H1 (cell line): ENCODE measurements around the gene TXNDC11. TPM values are rescaled to one million over a fixed set of nuclear protein-coding genes. Genes with fewer than 3 reads are reported as not detected.

Experiments used
- CTCF ChIA-PET: fragments of 300-600 bp; sonication (Branson Sonifier 250); formaldehyde crosslinking; loops from one replicate; lab custom pipeline; 2021; ENCODE audit not compliant: partially characterized antibody; lab: Charles Lee
- POLR2A ChIA-PET: fragments of 300-600 bp; sonication (Branson Sonifier 250); formaldehyde crosslinking; loops from one replicate; lab custom pipeline; 2021; ENCODE audit warnings: inconsistent platforms; ENCODE audit not compliant: partially characterized antibody; lab: Charles Lee
- DNase-seq, 2 experiments: peaks; one replicate each; pipeline versions ENCODE4 v3.0.0 to v3.0.0-alpha.2; 2010 to 2022; ENCODE audit warnings: low spot score in 2 of 2, low read depth in 1 of 2, mixed read lengths in 1 of 2
- FAIRE-seq: peaks from 2 replicates; lab custom pipeline; 2011; peaks lifted over from hg19 to GRCh38; lab: Jason Lieb, UNC
- H2AFZ ChIP-seq: 2 replicates; pipeline ENCODE4 v1.8.1; 2012; ENCODE audit warnings: low read length, inconsistent platforms
- H2AK5ac ChIP-seq: 2 replicates; pipeline ENCODE4 v1.6.1; 2013; ENCODE audit warnings: low read depth, low read length
- H2BK120ac ChIP-seq: replicated peaks from 2 replicates; pipeline ENCODE3; 2013; ENCODE audit warnings: low read depth, low read length, inconsistent platforms
- H2BK12ac ChIP-seq: 2 replicates; pipeline ENCODE4 v1.6.1; 2013; ENCODE audit warnings: low read depth, low read length
- H2BK15ac ChIP-seq: 2 replicates; pipeline ENCODE4 v1.6.1; 2013; ENCODE audit warnings: low read length
- H2BK20ac ChIP-seq: 2 replicates; pipeline ENCODE4 v1.6.1; 2013; ENCODE audit warnings: low read length
- H2BK5ac ChIP-seq: 2 replicates; pipeline ENCODE4 v1.6.1; 2013; ENCODE audit warnings: low read depth, low read length
- H3K14ac ChIP-seq: 2 replicates; pipeline ENCODE4 v1.6.1; 2013; ENCODE audit warnings: inconsistent platforms; ENCODE audit not compliant: insufficient read length
- H3K18ac ChIP-seq: 2 replicates; pipeline ENCODE4 v1.6.1; 2013; ENCODE audit warnings: low read length; ENCODE audit errors: extremely low read depth
- H3K23ac ChIP-seq: 2 replicates; pipeline ENCODE4 v1.6.1; 2013; ENCODE audit warnings: inconsistent platforms; ENCODE audit not compliant: insufficient read length
- H3K23me2 ChIP-seq: 2 replicates; pipeline ENCODE4 v1.6.1; 2013; ENCODE audit warnings: low read depth, low read length
- H3K27ac ChIP-seq: 2 replicates; pipeline ENCODE4 v1.6.1; 2011; ENCODE audit warnings: low read depth, low read length, inconsistent platforms
- H3K27me3 ChIP-seq, 4 experiments: replicated peaks in 1 of 4; 1 replicate in 1 of 4; 2 replicates in 3 of 4; pipeline versions ENCODE4 v1.6.1 to v1.8.1; 2011 to 2013; ENCODE audit warnings: low read length in 3 of 4, mild to moderate bottlenecking in 3 of 4, inconsistent platforms in 2 of 4, mixed read lengths in 2 of 4, moderate library complexity in 1 of 4; ENCODE audit not compliant: control insufficient read depth in 3 of 4, insufficient read depth in 3 of 4; ENCODE audit errors: extremely low read depth in 1 of 4
- H3K36me3 ChIP-seq, 4 experiments: 2 replicates each; pipeline versions ENCODE4 v1.6.1 to v1.8.1; 2011 to 2013; ENCODE audit warnings: mild to moderate bottlenecking in 4 of 4, low read length in 3 of 4, moderate library complexity in 2 of 4, control low read depth in 1 of 4, inconsistent platforms in 1 of 4; ENCODE audit not compliant: insufficient read depth in 4 of 4, control insufficient read depth in 2 of 4
- H3K4ac ChIP-seq: replicated peaks from 2 replicates; pipeline ENCODE3; 2013; ENCODE audit warnings: low read length, low read depth, mixed read lengths, inconsistent platforms; ENCODE audit not compliant: insufficient read length
- H3K4me1 ChIP-seq, 4 experiments: replicated peaks in 1 of 4; 1 replicate in 1 of 4; 2 replicates in 3 of 4; pipeline versions ENCODE4 v1.6.1 to v1.8.1; 2011 to 2013; ENCODE audit warnings: low read length in 3 of 4, inconsistent platforms in 2 of 4, mixed read lengths in 1 of 4; ENCODE audit not compliant: insufficient read depth in 4 of 4, control insufficient read depth in 3 of 4
- H3K4me2 ChIP-seq, 2 experiments: 2 replicates each; pipeline versions ENCODE4 v1.6.1 to v1.8.1; 2011 to 2013; ENCODE audit warnings: low read depth in 2 of 2, low read length in 2 of 2, control low read depth in 1 of 2, inconsistent platforms in 1 of 2, mild to moderate bottlenecking in 1 of 2; ENCODE audit not compliant: insufficient read depth in 1 of 2
- H3K4me3 ChIP-seq, 4 experiments: fragments of 200-600, 300-600 bp in 1 of 4; sonication (generic), shearing (Covaris generic), sonication (Bioruptor Twin) in 1 of 4; 2 replicates each; pipeline versions ENCODE4 v1.5.1 to v1.8.1; 2011 to 2016; ENCODE audit warnings: low read length in 4 of 4, low read depth in 3 of 4, control low read depth in 2 of 4, inconsistent platforms in 2 of 4, mild to moderate bottlenecking in 2 of 4, mixed read lengths in 1 of 4, moderate library complexity in 1 of 4; ENCODE audit not compliant: insufficient read depth in 2 of 4; ENCODE audit errors: extremely low read depth in 1 of 4
- H3K56ac ChIP-seq: replicated peaks from 2 replicates; pipeline ENCODE3; 2013; ENCODE audit warnings: low read depth, mild to moderate bottlenecking, mixed read lengths, low read length, inconsistent platforms; ENCODE audit not compliant: insufficient read length
- H3K79me1 ChIP-seq: 2 replicates; pipeline ENCODE4 v1.6.1; 2013; ENCODE audit warnings: low read depth, low read length, control low read depth
- H3K79me2 ChIP-seq, 2 experiments: 2 replicates each; pipeline versions ENCODE4 v1.6.1 to v1.8.1; 2012 to 2013; ENCODE audit warnings: low read length in 2 of 2, mild to moderate bottlenecking in 2 of 2, inconsistent platforms in 1 of 2; ENCODE audit not compliant: insufficient read depth in 2 of 2, control insufficient read depth in 1 of 2
- H3K9ac ChIP-seq, 4 experiments: replicated peaks in 1 of 4; 1 replicate in 1 of 4; 2 replicates in 3 of 4; pipeline versions ENCODE4 v1.6.1 to v1.8.1; 2011 to 2013; ENCODE audit warnings: low read depth in 3 of 4, low read length in 3 of 4, control low read depth in 2 of 4, mild to moderate bottlenecking in 2 of 4, moderate library complexity in 2 of 4, inconsistent platforms in 1 of 4; ENCODE audit errors: extremely low read depth in 1 of 4
- H3K9me3 ChIP-seq, 2 experiments: 2 replicates each; pipeline versions ENCODE4 v1.6.1 to v1.8.1; 2012 to 2013; ENCODE audit warnings: mild to moderate bottlenecking in 2 of 2, moderate library complexity in 2 of 2, control low read depth in 1 of 2, inconsistent platforms in 1 of 2, low read depth in 1 of 2, low read length in 1 of 2, mixed read lengths in 1 of 2; ENCODE audit not compliant: insufficient read depth in 2 of 2
- H4K20me1 ChIP-seq, 2 experiments: replicated peaks in 1 of 2; 2 replicates each; pipeline versions ENCODE3 to v1.8.1; 2011 to 2013; ENCODE audit warnings: inconsistent platforms in 2 of 2, low read length in 2 of 2, mild to moderate bottlenecking in 1 of 2; ENCODE audit not compliant: insufficient read depth in 2 of 2, control insufficient read depth in 1 of 2
- H4K5ac ChIP-seq: 2 replicates; pipeline ENCODE4 v1.6.1; 2013; ENCODE audit warnings: low read length, low read depth, mixed read lengths, inconsistent platforms; ENCODE audit not compliant: insufficient read length
- H4K8ac ChIP-seq: 2 replicates; pipeline ENCODE4 v1.8.0; 2013; ENCODE audit warnings: mild to moderate bottlenecking, moderate library complexity, low read length, inconsistent platforms; ENCODE audit not compliant: insufficient read depth; ENCODE audit errors: extremely low read depth
- H4K91ac ChIP-seq: replicated peaks from 2 replicates; pipeline ENCODE3; 2013; ENCODE audit warnings: low read length, mixed read lengths, inconsistent platforms; ENCODE audit not compliant: insufficient read length
- BACH1 ChIP-seq: IDR thresholded peaks from 2 replicates; pipeline ENCODE4 v1.6.1; 2012; ENCODE audit warnings: low read length, improper control_type of control experiment
- CBX8 ChIP-seq: fragments of 300-800, 300-1000 bp; sonication (generic); IDR thresholded peaks from 2 replicates; pipeline ENCODE4 v1.7.1; 2016; ENCODE audit warnings: low read depth, low read length, borderline replicate concordance
- CEBPB ChIP-seq: IDR thresholded peaks from 2 replicates; pipeline ENCODE4 v1.6.1; 2012; ENCODE audit warnings: low read depth, low read length
- CHD2 ChIP-seq: IDR thresholded peaks from 2 replicates; pipeline ENCODE4 v1.6.1; 2012; ENCODE audit warnings: low read length, improper control_type of control experiment
- CREB1 ChIP-seq: IDR thresholded peaks from 2 replicates; pipeline ENCODE4 v1.6.1; 2012; ENCODE audit warnings: inconsistent platforms
- EZH2 ChIP-seq: fragments of 200-600 bp; sonication (generic); IDR thresholded peaks from 2 replicates; pipeline ENCODE4 v1.7.1; 2012; ENCODE audit warnings: low read depth, mild to moderate bottlenecking, moderate library complexity, low read length, inconsistent platforms; ENCODE audit not compliant: severe bottlenecking
- GTF2F1 ChIP-seq: IDR thresholded peaks from 2 replicates; pipeline ENCODE4 v1.6.1; 2012; ENCODE audit warnings: low read depth, low read length, improper control_type of control experiment, borderline replicate concordance
- MAX ChIP-seq: IDR thresholded peaks from 2 replicates; pipeline ENCODE4 v1.6.1; 2012; ENCODE audit warnings: inconsistent platforms
- RAD21 ChIP-seq, 2 experiments: IDR thresholded peaks in 1 of 2; conservative IDR thresholded peaks in 1 of 2; 2 replicates each; pipeline ENCODE4 v1.6.1; 2011; ENCODE audit warnings: low read depth in 2 of 2, low read length in 2 of 2, improper control_type of control experiment in 1 of 2, inconsistent platforms in 1 of 2, mild to moderate bottlenecking in 1 of 2, moderate library complexity in 1 of 2
- SIRT6 ChIP-seq: IDR thresholded peaks from one replicate; pipeline ENCODE4 v1.7.1; 2012; ENCODE audit warnings: low read length, inconsistent platforms
- TAF7 ChIP-seq: optimal IDR thresholded peaks from 2 replicates; pipeline ENCODE3; 2011; ENCODE audit warnings: low read depth, mild to moderate bottlenecking, inconsistent platforms, low read length, moderate library complexity, borderline replicate concordance
- polyA plus RNA-seq, 7 experiments: library from polyadenylated mRNA; depleted of rRNA in 3 of 7; stranded (reverse) in 5 of 7; unstranded in 2 of 7; fragments of >200 nt in 5 of 7; fragments of 200-250 nt in 2 of 7; gene quantifications; 1 replicate in 5 of 7; 2 replicates in 1 of 7; 4 replicates in 1 of 7; pipeline versions ENCODE4 v1.2.1 to v1.2.3, GENCODE V29; 2011 to 2013; ENCODE audit warnings: missing spikeins in 2 of 7, mixed read lengths in 2 of 7
- total RNA-seq: library from RNA; stranded (reverse); fragmentation: NEBNext Ultra II Directional; extraction: Animal tissue kit (Norgen Biotek cat#: 25700); gene quantifications from 2 replicates; pipeline ENCODE4 v1.2.1, GENCODE V29; 2021

Gene TXNDC11
- total and polyA plus RNA-seq, 2 of the 8 experiments (the other 6 are each of a cell fraction or from before 2014, with no cell fraction given) = 13.5 to 13.8 TPM

- Histone ChIP-seq H3K27ac (no peak overlapping the region), H2BK120ac (no peak overlapping the region), H4K20me1 (peaks cover 2 to 5% of the 10 kb centered on the region in 2 experiments), H3K4me1 (no peaks in the 10 kb centered on the region), H4K5ac (no peak overlapping the region), H2BK15ac (no peak overlapping the region), H2BK12ac (no peak overlapping the region), H3K56ac (no peak overlapping the region), H2AFZ (no peak overlapping the region), H2BK5ac (no peak overlapping the region), H2BK20ac (no peak overlapping the region), H3K79me2 (peaks cover 0 to 54% of the 10 kb centered on the region in 2 experiments; a peak in 2 of 4 replicates), H3K4me2 (no peak overlapping the region), H3K27me3 (no peaks in the 10 kb centered on the region), H4K91ac (no peak overlapping the region), H3K23me2 (no peaks in the 10 kb centered on the region; the same call in 1 of the 2 replicates), H3K36me3 (peaks cover 0 to 3% (median 0%) of the 10 kb centered on the region in 4 experiments; a peak in 3 of 8 replicates), H3K9me3 (no peaks in the 10 kb centered on the region), H3K79me1 (peaks cover 10% of the 10 kb centered on the region; the same call in 1 of the 2 replicates), H3K4me3 (no peak overlapping the region), H3K23ac (no peak overlapping the region), H3K18ac (no peak overlapping the region), H2AK5ac (no peak overlapping the region), H4K8ac (no peak overlapping the region), H3K9ac (no peak overlapping the region), H3K14ac (no peak overlapping the region), H3K4ac (no peak overlapping the region)
- no peak for DNase-seq
- ChIA-PET POLR2A (interaction anchor here (0.6 to 0.7 kb wide), 3 partner anchors 34 to 1687 kb away, joined by 3 to 4 read pairs (median 4); no protein-coding TSS in a partner anchor), CTCF (interaction anchor here (0.9 to 1.3 kb wide), 2 partner anchors 69 to 284 kb away, joined by 4 read pairs; no protein-coding TSS in a partner anchor)
- TF ChIP-seq BACH1 = no peak
- TF ChIP-seq CREB1 = no peak
- no peak for TF ChIP-seq SIRT6
- TF ChIP-seq CHD2 = no peak
- TF ChIP-seq CEBPB = no peak
- TF ChIP-seq CBX8 = no peak
- TF ChIP-seq GTF2F1 = no peak
- TF ChIP-seq RAD21 (IDR thresholded peaks at IDR 0.05 in 1 of 2, conservative IDR thresholded peaks at IDR 0.05 in 1 of 2; ENCODE audit: low read depth in 2 of 2, low read length in 2 of 2) = no peak
- no peak for TF ChIP-seq EZH2
- no peak for TF ChIP-seq TAF7
- TF ChIP-seq MAX = no peak
- FAIRE-seq = no peak
These were observed 41.3 kb upstream of the TXNDC11 start for GRCh38 chr16:11784038-11784369.
